Activated CD8-positive, alpha-beta memory T cell treated with anti-CD3 and anti-CD28 coated beads, Interleukin-2, amount 50 U/mL, for 4 hours (primary cell): ENCODE data around the gene MYL3.

Experiments
- DNase-seq: peaks from one replicate; pipeline ENCODE4 v3.0.0-alpha.2; 2020

The MYL3 gene

DNA sequence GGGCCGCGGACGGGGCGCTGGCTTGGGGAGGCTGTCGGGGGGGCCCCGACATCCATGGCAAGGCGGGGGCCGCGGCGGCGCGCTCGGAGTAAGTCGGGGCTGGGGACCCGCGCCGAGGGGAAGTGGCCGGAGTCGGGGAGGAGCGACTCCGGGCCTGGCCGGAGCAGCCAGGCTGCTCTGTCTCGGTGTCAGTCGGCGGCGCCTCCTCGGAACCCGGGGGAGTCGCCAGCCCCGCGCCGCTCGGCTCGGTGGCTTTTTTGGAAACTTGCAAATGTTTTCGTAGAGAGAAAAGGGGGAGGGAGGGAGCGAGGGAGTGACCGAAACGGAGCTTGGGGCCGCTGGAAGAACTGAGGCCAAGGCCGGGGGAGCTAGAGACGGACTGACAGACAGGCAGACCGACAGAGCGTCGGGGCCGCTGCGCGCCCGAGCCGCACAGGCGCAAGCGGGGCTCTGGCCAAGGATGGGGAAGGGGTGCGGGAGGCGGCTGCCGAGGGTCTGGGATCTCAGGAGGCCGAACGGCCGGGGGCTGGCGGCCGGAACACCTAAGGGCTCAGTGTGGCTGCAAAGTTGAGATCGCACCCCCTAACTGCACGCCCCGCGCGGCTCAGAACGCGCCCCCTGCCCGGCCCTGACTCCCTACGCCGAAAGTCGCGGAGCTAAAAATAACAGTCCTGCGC lies 19.3 kb upstream of the MYL3 start:
- no peak for DNase-seq

DNA sequence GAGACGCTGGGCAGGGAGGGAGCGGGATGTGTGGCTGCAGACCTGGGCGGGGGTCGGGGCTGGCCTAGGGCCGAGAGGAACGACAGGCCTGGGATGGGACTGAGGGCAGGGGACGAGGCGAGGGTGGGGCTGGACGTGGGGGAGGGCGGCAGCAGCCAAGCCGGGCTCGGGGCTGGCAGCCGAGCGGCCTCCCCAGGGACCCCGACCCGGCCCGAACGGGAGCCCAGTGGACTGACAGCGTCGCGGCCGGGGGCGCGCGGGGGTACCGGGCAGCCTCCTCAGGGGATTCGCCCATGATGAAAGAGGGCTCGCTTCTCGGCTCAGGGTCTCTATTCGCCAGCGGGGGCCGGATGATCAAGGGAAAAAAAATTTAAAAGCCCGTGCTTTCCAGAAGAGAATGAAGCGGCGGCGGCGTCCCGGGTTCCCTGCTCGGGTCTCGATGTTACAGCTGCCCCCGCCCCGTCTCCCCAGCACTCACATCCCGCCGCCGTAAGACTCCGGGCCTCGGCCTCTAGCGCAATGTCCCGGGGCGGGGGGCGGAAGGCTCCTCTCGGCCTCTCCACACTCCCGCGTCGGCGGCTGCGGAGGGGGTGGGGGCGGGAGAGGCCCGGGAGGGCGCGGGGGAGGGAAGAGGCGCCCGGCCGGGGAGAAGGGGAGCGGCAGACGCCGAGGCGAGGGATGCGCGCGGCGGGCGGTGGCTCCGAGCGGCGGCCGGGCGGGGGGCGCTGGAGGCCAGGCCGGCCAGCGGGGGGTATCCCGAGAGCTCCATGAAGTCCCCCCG lies 18.5 kb upstream of the MYL3 start:
- peak; percentile 35 for DNase-seq

- DNase-seq = no peak
These were observed 17.8 kb upstream of the MYL3 start for GRCh38 chr3:46880884-46881595.

DNA sequence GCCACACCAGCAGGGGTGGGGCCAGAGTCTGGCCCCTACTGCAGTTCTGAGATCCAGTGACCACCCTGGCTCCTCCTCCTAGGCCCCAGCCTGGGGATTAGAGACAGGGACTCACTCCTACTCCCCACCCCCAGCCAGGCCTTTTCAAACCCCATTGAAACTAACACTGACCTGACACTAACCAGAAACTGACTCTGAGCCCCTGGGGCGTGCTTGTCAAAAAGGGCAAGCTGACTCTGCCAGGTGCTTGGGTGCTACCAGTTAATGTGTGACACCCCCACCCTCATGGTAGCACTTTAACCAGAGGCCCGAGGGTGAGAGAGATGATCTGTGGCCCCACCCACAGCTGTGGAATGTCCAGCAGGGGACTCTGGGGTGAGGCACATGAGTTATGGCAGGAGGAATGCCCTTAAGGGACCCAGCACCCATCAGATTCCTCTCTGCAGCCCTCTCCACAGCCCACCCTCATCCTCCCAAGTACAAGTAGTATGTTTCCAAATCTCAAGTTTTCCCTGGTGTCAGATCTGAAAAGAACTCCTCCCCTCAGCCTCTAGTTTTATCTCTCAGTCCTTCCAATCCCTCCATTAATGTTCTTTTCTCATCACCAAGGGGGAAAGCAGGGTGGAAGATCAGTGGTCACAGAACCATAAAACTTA lies 15.7 kb upstream of the MYL3 start:
- no peak for DNase-seq

- no peak for DNase-seq
These were observed 14.3 kb upstream of the MYL3 start, which contains the start of gene PTH1R for GRCh38 chr3:46877406-46878125. Gene PTH1R (plus strand): TSS chr3:46877721. CDS start chr3:46883560, 5,839 bp downstream.

- DNase-seq = no peak
These were observed 13.4 kb upstream of the MYL3 start for GRCh38 chr3:46876313-46877300.

DNA sequence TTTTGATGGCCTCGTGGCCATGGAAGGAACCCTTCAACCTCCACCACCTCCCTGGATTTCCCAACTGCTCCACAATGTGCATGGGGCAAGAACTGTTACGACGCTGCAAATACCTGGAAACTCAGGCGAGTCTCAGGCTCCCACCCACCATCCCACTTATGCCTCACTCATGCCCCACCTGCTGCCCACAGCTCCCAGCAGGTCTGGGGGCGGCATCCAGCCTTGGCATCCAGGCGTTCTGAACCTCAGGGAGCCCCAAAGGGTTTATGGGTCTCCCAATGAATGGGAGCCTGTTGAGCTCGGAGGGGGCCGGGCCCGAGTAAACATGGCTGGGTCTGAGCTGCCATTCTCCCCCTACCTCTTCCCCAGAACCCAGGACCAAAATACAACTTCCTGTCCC lies 12.3 kb upstream of the MYL3 start:
- DNase-seq = no peak

DNA sequence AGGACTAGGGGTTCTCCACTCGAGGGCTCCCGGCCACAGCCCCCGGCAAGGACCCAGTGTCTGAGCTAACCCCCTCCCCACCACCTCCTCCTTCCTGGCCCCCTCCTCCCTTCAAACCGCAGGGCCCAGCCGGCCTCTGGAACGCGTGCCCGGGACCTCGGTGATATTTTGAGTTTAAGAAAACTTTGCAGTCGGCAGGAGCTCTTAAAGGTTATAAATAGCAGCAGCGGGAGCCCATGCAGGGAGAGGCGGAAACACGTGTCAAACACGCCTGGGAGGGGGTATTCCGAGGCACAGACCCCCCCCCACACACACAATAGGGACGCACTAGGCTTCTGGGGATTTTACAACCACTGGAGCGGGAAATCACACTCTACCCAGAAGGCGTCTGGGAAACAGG lies 11.2 kb upstream of the MYL3 start:
- no peak for DNase-seq

DNA sequence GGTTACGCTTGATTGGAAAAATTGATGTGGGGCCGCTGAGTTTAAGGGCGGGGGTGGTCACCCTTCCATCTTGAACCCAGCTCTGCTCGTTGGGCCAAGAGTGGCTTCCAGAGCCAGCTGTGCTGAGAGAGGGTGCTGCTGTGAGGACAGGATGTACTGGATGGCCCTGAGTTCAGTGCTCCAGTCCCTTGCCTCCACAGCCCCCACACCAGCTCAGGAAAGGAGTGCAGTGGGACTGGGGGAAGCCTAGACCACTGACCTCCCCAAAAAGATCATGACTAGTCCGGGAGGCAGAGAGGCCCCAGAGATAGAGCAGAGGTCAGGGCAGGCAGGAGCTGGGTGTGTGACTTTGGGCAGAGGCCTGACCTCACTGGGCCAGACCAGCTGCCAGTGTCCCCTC lies 10.3 kb upstream of the MYL3 start:
- no peak for DNase-seq

- DNase-seq = no peak
These were observed 8.0 kb upstream of the MYL3 start for GRCh38 chr3:46871222-46871621.

DNA sequence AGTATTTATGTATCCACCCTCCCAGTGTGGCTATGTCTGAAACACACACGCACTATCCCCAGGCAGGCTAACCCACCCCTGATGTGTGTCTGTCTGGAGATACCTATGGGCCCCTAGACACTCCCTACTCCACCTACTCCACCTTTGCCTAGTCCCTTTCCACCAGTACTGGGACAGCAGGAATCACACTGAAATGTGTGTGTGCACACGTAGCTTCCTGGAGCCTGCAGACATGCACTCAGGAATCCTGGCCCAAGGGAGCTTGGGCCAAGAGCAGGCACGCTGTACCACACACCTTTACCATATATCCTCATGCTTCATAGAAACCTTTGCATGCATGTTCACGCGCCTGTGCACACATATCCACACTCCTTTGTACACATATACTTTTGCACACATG lies 7.4 kb upstream of the MYL3 start:
- DNase-seq = no peak

DNA sequence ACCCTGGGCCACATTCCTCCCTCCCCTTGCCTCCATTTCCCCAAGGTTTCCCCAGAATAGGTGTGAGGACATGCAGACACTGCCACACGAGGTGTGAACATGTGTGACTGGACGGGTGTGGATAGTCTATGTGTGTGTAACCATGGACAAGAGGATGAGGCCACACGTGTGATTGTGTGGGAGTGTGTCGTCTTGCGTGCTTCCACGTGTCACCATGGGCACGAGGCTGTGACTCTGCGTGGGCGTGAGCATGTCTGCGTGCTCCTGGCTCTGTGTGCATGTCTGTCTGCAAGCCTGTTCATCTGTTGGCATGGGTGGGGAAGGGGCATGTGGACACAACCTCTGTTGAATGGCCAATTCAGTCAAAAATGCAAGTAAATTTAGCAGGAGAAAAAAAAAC lies 6.2 kb upstream of the MYL3 start:
- DNase-seq = no peak

DNA sequence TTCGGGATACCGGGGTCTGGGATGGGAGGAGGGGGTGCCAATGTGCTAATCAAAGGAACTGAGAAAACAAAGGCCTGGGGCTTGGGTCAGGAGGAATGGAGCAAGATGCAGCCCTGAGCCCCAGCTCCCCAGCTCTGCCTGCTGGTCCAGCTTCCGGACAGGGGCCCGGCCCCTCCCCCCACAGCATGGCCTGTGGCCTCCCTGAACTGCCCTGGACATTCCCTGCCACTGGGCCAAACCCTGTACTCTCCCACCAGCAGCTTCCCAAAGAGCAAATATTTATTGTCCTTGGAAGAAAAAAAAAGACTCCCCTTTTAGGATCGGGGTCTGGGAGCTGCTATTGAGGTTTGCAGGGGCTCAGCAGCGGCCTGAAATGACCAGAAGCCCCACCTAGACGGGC lies 5.7 kb upstream of the MYL3 start:
- DNase-seq = no peak

DNA sequence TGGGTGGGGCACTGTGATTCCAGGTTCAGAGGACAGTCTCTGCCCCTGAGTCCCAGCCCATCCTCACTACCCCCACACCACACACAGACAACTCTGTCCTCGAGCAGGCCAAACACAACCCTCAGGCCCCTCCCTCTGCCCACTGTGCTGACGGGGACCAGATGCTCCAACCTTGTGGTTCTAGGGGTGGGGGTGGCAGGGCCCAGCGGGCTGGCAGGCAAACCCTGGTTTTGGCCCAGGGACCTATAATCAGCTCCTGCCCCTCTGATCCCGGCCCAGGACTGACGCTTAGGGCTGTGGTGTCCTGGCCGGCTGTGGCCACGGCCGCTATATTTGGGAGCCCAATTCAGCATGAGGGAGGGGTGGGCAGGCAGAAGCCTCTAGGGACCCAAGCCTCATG lies 5.0 kb upstream of the MYL3 start:
- no peak for DNase-seq

DNA sequence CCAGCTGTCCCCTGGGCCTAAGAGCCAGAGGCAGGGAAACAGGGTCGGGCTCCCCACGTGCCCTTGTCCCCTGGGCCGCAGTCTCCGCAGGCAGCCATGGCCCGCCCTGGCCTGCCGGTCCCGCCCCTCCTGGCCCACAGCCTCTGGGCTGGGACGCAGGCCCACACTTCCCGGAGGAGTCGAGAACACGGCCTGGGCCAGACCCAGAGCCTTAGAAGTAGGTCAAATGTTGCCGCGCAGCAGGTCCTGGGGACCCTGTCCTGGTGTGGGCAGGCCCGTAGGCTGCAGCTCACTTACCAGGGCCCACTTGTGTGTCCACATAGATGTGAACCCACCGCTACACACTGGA lies 4.3 kb upstream of the MYL3 start:
- DNase-seq = no peak

DNA sequence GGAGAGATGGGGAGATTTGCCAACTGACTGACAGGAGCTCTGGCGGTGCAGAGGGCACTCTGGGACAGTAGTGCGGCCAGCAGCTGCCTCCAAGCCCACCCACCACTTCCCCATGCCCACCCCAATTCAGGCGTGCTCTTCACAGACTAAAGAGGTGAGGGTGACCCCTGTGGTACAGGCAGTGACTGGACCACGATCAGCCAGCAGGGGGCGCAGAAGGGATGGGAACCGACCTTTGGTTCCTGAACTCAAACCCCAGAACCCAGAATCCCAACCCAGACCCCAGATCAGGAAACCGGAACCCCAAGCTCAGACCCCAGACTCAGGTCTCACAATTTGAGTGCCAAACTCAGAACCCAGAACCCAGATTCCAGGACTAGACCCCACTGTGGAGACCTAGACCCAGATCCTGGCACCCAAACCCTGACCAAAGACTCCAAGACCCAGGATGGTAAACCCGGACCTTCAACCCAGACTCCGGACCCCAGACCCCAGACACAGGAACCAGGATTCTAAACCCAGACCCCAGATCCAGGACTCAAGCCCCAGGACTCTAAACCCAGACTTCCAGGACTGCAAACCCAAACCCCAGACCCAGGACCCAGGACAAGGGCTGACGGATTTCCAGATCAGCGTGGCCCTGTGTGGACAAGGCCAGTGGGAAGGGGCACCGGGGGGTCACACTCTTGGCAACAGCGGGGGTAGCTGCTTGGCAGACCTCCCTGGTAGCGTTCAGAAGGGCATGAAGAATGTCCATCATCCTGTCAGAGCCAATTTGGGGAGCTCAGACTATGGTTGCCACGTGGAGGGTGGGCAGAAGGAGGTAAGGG lies 3.7 kb upstream of the MYL3 start:
- DNase-seq = peak; percentile 89

DNA sequence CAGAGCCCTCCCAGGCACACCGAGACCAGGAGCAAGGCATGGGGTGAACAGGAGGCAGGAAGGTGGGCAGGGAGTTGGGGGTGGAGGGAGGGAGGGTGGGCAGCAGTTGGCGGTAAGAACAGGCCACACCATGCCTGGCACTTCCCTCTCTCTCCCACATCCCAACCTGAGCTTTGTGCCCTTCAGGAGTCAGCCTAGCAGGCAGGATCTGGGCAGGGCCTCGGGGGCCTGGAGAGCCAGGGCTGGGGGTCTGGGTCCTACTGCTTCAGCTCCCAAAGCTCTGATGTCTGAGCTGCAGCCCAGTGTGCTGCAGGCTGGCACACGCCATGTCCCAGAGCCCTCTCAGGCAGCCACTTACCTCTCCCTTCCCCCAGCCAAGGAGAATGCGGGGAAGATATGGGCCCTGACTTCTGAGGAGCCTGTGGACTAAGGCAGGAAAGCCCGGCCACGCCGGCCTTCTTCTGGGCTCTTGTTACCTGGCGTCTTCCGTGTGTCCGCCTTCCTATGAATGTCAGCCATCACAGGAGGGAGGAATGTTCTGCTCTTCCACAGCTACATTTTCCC lies 2.9 kb upstream of the MYL3 start:
- DNase-seq = no peak

GRCh38 chr3:46865546-46865945 lies 2.3 kb upstream of the MYL3 start:
- no peak for DNase-seq

- DNase-seq = no peak
These were observed 1.8 kb upstream of the MYL3 start for GRCh38 chr3:46865031-46865507.
